OCI-LY3 (cell line): Measurements from ENCODE around the gene MX1.

Experiments
- EZH2phosphoT487 ChIP-seq: fragments of 200-600 bp; shearing (Covaris generic); IDR thresholded peaks from 2 replicates; pipeline ENCODE4 v1.6.1; 2018; ENCODE audit warnings: antibody characterized with exemption, mixed run types, low read depth
- TF ChIP-seq, protein P1 (sequence below): fragments of 200-600, 300-600 bp; sonication (generic); IDR thresholded peaks from 2 replicates; pipeline ENCODE4 v1.5.1; 2014; ENCODE audit warnings: antibody characterized with exemption, low read length, low read depth

- TF ChIP-seq, protein P1, sequence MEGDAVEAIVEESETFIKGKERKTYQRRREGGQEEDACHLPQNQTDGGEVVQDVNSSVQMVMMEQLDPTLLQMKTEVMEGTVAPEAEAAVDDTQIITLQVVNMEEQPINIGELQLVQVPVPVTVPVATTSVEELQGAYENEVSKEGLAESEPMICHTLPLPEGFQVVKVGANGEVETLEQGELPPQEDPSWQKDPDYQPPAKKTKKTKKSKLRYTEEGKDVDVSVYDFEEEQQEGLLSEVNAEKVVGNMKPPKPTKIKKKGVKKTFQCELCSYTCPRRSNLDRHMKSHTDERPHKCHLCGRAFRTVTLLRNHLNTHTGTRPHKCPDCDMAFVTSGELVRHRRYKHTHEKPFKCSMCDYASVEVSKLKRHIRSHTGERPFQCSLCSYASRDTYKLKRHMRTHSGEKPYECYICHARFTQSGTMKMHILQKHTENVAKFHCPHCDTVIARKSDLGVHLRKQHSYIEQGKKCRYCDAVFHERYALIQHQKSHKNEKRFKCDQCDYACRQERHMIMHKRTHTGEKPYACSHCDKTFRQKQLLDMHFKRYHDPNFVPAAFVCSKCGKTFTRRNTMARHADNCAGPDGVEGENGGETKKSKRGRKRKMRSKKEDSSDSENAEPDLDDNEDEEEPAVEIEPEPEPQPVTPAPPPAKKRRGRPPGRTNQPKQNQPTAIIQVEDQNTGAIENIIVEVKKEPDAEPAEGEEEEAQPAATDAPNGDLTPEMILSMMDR: no peak
- no peak for TF ChIP-seq EZH2phosphoT487
Measured at GRCh38 chr21:41429305-41429704, 3.3 kb downstream of the MX1 start.
